Fibroblast of lung (primary cell): ENCODE data around the gene PCDHB4.
"Not testable (repeated sequence)": the region's sequence is repeated elsewhere in the genome, so short reads cannot be mapped to it uniquely, and the experiment has no call there.

ENCODE experiments used
- CTCF ChIP-seq, 2 donors: IDR thresholded peaks in 1 of 2; conservative IDR thresholded peaks in 1 of 2; 1 replicate in 1 of 2; 2 replicates in 1 of 2; pipeline ENCODE4 v1.5.1; 2011 to 2012; ENCODE audit warnings: low read length in 2 of 2, control low read depth in 1 of 2, inconsistent platforms in 1 of 2, low read depth in 1 of 2, mild to moderate bottlenecking in 1 of 2
- EZH2 ChIP-seq: IDR thresholded peaks from 2 replicates; pipeline ENCODE4 v1.5.1; 2012; ENCODE audit warnings: low read length, control low read depth, mild to moderate bottlenecking; ENCODE audit errors: missing control alignments

GRCh38 chr5:141174291-141175104 lies 52.9 kb downstream of the PCDHB4 start:
- not testable (repeated sequence) for TF ChIP-seq CTCF (conservative IDR thresholded peaks at IDR 0.05 in 1 of 2, IDR thresholded peaks at IDR 0.05 in 1 of 2; ENCODE audit: low read depth in 1 of 2, low read length in 2 of 2); EZH2
